GM21360 (cell line): ENCODE data around the gene CEP192.
A peak's percentile ranks its signal among the peaks of the same experiment; 100 is the strongest.
"Not testable (repeated sequence)": the region's sequence is repeated elsewhere in the genome, so short reads cannot be mapped to it uniquely, and the experiment has no call there.

Experiments used
- ATAC-seq: cut with Tn5 transposase; IDR thresholded peaks from one replicate; pipeline ENCODE4 v1.9.1; 2021; ENCODE audit warnings: mild to moderate bottlenecking, moderate library complexity; ENCODE audit not compliant: unreplicated experiment

CEP192 gene, protein sequence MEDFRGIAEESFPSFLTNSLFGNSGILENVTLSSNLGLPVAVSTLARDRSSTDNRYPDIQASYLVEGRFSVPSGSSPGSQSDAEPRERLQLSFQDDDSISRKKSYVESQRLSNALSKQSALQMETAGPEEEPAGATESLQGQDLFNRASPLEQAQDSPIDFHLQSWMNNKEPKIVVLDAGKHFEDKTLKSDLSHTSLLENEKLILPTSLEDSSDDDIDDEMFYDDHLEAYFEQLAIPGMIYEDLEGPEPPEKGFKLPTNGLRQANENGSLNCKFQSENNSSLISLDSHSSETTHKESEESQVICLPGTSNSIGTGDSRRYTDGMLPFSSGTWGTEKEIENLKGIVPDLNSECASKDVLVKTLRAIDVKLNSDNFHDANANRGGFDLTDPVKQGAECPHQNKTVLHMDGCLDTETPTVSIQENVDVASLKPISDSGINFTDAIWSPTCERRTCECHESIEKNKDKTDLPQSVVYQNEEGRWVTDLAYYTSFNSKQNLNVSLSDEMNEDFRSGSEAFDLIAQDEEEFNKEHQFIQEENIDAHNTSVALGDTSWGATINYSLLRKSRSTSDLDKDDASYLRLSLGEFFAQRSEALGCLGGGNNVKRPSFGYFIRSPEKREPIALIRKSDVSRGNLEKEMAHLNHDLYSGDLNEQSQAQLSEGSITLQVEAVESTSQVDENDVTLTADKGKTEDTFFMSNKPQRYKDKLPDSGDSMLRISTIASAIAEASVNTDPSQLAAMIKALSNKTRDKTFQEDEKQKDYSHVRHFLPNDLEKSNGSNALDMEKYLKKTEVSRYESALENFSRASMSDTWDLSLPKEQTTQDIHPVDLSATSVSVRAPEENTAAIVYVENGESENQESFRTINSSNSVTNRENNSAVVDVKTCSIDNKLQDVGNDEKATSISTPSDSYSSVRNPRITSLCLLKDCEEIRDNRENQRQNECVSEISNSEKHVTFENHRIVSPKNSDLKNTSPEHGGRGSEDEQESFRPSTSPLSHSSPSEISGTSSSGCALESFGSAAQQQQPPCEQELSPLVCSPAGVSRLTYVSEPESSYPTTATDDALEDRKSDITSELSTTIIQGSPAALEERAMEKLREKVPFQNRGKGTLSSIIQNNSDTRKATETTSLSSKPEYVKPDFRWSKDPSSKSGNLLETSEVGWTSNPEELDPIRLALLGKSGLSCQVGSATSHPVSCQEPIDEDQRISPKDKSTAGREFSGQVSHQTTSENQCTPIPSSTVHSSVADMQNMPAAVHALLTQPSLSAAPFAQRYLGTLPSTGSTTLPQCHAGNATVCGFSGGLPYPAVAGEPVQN (N-terminal part only)

DNA sequence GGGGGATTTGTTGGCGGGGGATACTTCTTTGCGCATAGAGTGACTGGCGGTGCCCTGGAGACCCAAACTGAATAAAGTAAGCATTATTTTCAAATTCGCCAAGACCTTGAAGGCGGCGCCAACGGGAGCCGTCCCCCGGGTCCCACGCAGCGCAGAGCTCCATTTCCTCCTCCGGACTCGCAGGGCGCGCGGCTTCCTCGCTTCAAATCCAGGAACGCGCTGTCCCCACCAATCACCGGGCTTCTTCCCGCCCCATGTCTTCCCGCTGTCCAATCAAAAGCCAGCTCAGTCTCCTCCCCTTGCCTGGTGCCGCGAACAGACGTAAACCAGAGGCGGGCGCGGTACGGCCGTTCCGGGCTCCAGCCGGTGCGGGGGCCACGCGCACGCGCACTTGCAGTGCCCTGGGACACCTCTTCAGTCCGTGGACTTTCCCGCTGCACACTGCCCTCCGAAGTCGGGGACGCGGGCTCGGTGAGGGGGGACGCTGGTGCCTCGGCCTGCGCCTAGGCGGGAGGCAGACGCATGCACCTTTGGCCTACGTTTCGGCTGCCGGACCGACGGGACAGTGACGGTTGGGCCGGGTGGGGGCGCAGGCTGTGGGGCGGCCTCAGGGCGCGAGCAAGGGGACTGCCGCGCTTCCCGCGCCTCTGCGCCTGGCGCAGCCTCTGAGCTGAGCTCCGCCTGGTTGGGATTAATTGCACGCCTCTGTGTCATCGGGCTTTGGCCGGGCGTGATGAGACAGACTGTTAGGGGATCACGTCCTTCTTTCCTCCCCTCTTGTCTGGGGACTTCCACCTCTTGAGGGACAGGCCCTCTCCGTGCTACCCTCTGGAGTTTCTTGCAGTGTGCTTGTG is at the start of gene CEP192:
Gene CEP192 (plus strand): TSS at position 396 of the 854 bp plus-strand sequence. CDS start 8,063 bp downstream, outside the sequence.
- ATAC-seq = peak; percentile 82

DNA sequence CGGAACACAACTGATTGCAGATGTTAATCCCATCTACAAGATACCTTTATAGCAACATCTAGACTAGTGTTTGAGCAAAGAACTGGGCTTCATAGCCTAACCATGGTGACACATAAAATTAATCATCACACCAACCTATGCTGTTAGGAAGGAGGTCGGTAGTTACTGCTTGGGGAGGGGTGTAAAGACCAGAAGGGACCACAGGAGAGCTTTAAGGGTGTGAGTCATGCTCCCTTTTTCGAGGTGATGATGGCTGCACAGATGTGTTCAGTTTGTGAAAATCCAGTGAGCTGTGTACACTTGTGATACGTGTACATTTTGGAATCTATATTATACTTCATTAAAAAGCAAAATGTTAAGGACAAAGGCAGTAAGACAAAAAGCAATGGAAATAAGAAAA is 47.9 kb upstream of the CEP192 start:
- no peak for ATAC-seq

DNA sequence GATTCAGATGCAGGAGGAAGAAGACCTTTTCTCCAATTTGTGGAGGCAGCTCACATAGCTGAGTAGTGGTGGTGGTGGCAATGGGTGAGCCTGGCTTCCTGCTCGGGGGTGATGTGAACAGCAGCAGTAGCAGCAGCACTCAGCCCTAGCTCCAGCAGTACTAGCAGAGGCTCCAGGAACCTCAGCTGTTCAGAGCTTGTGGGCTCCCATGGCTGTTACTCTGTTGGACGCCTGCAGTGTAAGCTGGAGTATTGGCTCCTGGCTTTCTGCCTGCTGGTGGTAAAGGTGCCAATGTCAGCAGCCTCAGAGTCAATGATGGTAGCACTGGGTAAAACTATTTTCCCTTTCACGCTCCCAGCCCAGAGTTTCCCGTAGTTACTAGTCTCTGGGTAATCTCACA is 46.5 kb upstream of the CEP192 start:
- no peak for ATAC-seq

DNA sequence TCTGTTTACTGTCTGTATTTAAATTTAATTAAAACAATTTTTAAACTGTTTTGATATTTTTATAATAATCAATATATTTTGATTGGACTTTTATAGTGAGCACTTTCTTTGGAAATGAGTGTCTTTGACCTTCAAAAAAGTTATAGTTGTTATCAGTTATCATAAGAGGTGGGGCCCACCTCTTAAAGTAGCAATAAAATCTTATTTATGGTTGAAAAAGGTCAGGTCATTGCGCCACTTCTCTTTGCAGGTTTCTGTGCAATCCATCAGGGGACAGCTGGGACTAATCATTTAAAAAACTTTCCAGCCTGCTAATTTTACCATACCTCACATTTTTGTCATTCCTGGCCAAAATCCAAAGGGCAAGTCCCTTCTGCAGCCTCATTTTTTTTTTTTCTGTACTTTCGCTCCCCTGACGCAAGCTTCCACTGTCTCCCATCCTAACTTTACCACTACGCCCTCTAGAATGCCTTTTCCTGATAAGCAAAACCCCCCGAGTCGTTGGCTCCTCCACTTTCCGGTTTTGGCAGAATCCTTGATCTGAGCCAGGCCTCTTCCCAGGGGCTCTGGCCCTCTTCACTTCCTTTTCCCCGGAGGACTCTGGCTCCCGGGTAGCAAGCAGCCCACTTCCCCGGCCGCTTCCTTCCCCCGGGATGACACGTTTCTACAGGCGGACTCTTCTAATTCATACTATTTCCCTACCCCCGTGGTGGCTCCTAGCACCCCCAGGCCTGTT is 44.4 kb upstream of the CEP192 start:
- ATAC-seq = no peak

DNA sequence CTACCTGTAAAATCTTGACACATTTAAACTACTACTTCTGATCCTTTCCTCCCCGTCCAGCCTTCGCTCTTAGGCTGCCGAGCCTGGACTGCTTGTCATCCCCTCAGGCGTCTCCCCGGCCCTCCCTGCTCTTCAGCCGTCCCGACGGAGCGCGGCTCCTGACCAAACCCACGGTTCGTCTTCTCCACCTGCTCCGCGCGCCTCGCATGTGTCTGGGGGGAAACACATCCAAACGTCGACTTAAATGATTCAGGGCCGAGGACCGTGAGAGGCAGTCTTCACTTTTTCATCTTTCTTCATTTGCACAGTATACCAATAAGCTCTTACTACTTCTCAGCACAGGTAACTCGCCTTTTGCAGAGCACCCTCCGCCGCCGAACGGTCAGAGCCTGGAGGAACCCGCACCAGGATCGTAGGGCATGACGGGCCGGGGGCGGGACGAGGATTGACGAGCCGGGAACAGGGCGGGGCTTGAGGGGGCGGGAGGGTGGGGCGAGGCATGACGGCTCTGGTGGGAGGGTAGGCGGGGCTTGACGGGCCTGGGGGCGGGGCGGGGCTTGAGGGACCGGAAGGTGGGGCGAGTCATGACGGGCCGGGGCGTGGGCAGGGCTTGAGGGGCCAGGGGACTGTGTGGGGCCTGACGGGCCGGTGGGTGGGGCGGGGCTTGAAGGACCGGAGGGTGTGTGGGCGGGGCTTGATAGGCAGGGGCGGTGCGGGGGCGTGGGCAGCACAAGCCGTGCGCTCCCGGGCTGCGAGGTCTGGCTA is 43.7 kb upstream of the CEP192 start, which contains the start of gene SEH1L:
Gene SEH1L (plus strand): TSS at position 727 of the 765 bp plus-strand sequence. CDS start 111 bp downstream, outside the sequence.
- peak; percentile 68 for ATAC-seq

DNA sequence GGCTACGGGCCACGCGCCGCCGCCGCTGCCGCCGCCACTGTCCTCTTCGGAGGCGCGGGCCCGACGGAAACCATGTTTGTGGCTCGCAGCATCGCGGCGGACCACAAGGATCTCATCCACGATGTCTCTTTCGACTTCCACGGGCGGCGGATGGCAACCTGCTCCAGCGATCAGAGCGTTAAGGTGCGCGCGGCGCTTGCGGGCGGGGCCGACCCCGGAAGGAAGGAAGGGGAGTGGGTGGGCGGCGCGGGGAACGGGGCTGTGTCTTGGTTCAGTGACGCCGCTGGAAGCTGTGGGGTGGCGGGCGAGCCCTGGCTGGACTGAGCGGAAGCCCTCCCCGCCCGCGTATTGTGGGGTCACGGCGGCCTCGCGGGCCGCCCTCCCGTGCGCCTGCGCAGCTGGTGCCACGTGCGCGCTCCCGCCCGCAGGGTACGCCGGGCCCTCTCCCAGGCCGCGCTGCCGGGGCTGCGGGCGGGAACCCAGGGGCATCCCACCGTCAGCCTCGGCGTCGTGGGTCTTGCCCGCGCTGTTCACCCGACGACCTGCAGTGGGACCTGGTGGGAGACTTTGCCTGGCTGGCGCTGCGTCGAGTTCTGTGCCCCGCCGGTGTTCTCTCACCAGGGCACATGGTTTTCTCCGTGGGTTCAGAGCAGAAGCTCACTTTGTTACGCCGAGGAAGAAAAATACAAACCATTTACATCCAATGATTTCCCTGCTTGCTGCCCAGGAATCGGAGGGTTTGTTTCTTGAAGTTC is 42.9 kb upstream of the CEP192 start:
- peak; percentile 61 for ATAC-seq

DNA sequence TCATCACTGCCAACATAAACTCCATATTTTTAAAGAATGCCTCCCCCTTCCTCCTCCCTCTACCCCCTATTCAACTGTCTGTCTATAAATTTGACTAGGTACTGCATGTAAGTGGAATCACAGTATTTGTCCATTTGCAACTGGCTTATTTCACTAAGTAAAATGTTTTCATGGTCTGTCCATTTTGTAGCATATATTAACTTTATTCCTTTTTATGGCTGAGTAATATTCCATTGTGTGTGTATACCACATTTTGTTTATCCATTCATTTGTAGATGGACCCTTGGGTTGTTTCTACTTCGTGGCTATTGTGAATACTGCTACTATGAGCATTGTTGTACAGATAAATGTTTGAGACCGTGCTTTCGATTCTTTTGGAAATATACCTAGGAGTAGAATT is 32.7 kb upstream of the CEP192 start:
- ATAC-seq = no peak

DNA sequence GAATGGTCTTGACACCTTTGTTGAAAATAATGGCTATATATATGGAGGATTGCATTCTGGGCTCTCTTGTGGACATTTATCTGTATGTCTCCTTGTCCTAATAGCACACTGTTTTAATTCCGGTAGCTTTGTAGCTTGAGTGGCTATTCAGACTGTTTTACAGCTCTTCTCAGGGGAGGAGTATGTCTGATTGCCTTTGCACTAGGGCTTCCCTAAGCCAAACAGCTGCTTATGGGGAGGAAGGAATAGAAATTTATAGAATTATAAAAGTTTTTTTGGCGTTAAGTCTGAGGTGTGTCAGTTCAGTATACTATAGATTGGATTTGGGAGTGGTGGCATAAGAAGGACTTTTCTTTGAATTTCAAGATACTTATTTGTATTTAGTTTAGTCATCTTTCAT is 30.8 kb upstream of the CEP192 start:
- no peak for ATAC-seq

DNA sequence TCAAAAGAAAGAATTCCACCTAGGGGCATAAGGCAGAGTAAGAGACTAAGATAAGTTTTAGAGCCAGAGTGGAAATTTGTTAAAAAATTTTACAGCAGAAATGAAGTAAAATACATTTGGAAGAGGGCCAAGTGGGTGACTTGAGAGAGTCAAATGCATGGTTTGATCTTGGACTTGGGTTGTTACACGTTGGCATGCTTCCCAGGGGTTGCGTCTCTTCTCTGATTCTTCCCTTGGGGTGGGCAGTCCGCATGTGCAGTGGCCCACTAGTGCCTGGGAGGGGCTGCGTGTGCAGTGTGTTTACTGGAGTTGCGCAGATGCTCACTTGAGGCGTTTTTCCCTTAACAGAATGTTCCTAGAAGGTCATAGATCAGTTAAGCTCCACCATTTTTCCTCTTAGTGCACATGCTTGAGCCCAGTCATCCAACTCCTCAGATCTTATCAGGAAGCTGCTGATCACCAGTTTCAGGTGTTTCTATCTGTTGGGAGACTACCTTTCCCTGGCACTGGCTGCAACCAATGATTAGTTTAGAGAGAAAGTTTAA is 30.2 kb upstream of the CEP192 start:
- ATAC-seq = no peak

DNA sequence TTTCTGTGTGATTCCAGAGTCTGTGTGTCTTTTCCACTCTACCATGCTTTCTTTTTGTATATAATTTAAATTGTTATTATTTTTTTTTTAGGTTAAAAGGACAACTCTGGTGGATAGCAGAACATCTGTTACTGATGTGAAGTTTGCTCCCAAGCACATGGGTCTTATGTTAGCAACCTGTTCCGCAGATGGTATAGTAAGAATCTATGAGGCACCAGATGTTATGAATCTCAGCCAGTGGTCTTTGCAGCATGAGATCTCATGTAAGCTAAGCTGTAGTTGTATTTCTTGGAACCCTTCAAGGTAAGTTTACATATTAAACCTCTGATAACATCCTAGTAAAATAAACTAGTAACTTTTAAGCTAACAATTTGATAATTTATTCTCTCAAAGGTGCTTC is 28.1 kb upstream of the CEP192 start:
- no peak for ATAC-seq

DNA sequence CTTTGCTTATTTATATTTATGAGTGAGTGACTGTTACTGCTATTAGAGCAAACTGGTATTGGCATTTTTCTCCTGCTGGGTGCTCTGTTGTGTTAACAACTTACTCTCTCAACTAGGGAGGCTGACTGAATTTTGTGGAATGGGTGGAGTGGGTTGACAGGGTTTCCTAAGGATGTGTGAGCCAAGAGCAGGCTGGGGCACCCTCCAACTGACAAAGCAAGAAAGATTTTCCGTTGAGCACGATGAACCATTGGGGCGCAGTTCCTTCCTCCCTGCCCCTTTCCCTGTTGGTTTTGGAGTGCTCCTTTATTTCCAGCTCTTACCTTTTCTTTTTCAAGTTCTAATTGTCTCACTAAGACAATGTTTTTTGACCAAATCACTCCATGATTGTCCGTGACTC is 23.0 kb upstream of the CEP192 start:
- no peak for ATAC-seq

DNA sequence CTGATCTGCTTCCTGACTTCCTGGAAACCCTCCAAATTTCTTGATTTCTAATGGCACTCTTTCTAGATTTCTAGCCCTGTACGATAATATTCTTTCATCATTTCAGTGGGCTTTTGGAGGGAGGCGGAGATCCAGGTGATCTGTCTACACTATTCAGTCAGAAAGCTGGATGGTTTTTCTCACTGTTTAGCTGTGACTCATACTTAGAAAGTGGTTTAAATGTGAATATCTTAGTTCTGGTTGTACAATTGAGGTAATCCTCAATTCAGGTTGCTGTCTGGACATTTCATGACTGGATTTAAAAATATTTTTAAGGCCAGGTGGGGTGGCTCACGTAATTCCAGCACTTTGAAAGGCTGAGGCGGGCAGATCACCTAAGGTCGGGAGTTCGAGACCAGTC is 22.5 kb upstream of the CEP192 start:
- ATAC-seq = no peak

DNA sequence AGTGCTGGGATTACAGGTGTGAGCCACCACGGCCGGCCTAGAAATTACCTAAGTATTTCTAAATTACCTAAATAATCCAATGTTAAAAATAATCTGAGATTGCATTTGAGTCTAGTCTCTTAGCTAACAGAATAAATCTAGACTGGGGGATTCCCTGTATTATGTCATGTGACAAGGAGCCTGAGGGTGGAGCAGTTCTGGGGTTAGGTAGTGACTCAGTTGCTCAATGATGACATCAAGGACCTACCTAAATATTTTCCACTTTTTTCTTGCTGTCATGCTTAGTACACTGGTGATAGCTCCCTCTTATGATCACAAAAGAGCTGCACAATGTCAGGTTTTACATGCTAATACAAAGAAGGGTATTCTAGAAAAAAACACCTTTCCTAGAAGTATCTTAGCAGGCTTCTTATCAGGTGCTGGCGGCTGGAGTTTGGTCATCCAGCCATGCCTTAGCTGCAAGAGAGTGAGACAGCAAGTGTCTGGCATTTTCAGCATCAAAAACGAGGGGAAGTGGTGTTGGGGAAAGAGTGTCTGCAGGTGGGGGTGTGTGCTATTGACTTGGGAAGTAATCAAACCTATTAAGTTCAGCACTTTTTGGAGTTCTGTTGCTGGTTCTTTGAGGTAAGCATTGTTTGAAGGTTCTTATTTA is 17.5 kb upstream of the CEP192 start:
- no peak for ATAC-seq

DNA sequence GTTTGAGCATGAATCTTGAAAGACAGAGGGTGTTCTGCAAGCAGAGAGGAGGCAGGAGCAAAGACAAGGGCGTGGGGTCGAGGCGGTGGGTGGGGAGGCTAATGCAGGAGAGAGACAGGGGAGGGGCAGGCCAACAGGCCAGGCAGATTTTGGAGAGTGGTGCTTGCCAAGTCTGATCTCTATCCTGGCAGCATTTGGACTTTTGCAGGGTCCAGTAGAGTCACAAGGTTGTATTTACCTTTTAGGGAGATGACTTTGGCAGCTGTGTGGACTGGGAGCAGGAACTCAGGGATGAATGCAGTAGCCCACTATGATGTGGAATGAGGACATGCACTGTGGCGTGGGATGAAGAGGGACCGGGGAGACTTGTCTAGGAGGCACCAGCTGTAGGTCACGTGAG is 15.7 kb upstream of the CEP192 start:
- ATAC-seq = no peak

DNA sequence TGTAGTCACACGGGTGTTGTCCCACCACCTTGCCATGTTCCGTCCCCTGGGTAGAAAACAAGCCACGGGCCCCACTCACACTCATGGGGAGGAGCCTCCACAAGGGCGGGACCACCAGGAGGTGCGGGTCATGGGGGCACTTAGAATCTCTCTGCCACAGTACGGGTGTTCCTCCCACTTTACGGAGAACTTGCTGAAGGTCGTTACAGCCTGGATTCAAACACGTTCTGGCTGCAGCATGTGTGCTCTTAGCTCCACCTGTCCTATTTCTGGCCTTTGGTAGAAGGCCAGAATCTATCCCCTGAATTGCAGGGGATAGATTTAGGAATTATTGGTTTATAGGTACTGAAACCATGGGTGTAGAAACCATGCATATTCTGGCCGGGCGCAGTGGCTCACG is 14.9 kb upstream of the CEP192 start:
- ATAC-seq = no peak

DNA sequence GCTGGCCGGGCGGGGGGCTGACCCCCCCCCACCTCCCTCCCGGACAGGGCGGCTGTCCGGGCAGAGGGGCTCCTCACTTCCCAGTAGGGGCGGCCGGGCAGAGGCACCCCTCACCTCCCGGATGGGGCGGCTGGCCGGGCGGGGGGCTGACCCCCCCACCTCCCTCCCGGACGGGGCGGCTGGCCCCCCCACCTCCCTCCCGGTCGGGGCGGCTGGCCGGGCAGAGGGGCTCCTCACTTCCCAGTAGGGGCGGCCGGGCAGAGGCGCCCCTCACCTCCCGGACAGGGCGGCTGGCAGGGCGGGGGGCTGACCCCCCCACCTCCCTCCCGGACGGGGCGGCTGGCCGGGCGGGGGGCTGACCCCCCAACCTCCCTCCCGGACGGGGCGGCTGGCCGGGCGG is 11.1 kb upstream of the CEP192 start:
- not testable (repeated sequence) for ATAC-seq
